DLD1 (cell line): ENCODE results near the gene PCNA.

Source experiments
- in situ Hi-C: cut with HindIII; loops from 2 replicates; pipeline ENCODE4 v1.10.0; 2017; ENCODE audit warnings: low sequenced_read_pairs

The PCNA gene

DNA sequence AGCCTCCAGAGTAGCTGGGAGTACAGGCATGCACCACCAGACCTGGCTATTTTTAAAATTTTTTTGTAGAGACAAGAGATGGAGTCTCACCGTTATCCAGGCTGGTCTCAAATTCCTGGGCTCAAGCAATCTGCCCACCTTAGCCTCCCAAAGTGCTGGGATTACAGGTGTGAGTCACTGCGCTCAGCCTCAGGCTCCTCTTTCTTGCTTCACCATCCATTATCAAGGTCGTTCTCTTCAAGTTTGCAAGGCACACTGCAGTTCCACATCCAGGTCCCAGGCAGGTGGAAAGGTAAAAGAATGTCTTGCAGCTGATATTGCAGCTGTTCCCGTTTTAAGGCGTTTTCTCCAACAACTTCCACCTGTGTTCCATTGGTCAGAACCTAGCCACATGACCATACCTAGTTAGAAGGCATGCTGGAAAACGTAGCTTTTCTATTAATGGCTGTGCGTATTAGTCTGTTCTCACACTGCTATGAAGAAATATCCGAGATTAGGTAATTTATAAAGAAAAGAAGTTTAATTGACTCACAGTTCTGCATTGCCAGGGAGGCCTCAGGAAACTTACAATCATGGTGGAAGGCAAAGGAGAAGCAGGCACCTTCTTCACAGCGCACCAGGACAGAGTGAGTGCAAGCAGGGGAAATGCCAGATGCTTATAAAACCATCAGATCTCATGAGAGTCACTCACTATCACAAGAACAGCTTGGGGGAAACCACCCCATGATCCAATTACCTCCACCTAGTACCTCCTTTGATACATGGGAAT is 51.7 kb downstream of the PCNA start:
- in situ Hi-C loops = no loop called here

GRCh38 chr20:5065879-5066383 is 53.8 kb downstream of the PCNA start:
- in situ Hi-C loops = no loop called here

GRCh38 chr20:5065166-5065878 is 54.4 kb downstream of the PCNA start:
- in situ Hi-C loops = no loop called here
